ENCODE results near the gene COL5A3. TPM values are rescaled to one million over a fixed set of nuclear protein-coding genes. Genes with fewer than 3 reads are reported as not detected.

Gene COL5A3
- polyA plus RNA-seq, 1 of the 3 experiments (the other 2 are of a cell fraction): under 0.01 TPM

DNA sequence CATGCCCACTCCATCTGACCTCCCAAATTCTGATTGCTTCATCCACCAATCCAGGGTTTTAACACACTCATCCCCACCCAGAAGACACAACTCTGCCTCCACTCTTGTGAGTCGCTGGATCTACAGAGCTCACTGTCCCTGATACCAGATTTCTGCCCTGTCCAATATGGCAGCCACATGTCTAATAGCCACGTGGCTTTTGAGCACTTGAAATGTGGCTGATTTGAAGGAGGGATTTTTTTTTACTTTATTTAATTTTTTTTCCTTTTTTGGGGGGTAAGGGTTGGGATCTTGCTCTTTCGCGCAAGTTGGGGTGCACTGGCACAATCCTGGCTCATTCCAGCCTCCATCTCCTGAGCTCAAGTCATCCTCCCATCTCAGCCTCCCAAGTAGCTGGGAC lies 49.2 kb downstream of the COL5A3 start:
- Histone ChIP-seq H2AFZ (ENCODE audit: low read depth) (no peak overlapping the region), H3K79me2 (ENCODE audit: insufficient read depth) (no peaks in the 10 kb centered on the region), H4K20me1 (ENCODE audit: insufficient read depth) (no peaks in the 10 kb centered on the region), H3K27ac (ENCODE audit: low read depth in 2 of 2, low read length in 1 of 2) (no peak overlapping the region), H3K9ac (no peak overlapping the region), H3K27me3 (ENCODE audit: insufficient read depth) (peaks cover 50% of the 10 kb centered on the region; the same call in 1 of the 2 replicates), H3K4me3 (ENCODE audit: low read depth in 2 of 2, low read length in 1 of 2) (no peak overlapping the region), H3K36me3 (replicated peaks in 1 of 2; ENCODE audit: control insufficient read depth in 1 of 2, insufficient read depth in 2 of 2, low read length in 1 of 2) (no peaks in the 10 kb centered on the region), H3F3A (replicated peaks; ENCODE audit: insufficient read depth) (peaks cover 4% of the 10 kb centered on the region), H3K9me2 (no peaks in the 10 kb centered on the region), H3K4me1 (ENCODE audit: control insufficient read depth in 1 of 2, insufficient read depth in 2 of 2, low read depth in 1 of 2, low read length in 1 of 2) (no peaks in the 10 kb centered on the region), H3K4me2 (no peak overlapping the region), H3K9me3 (no peaks in the 10 kb centered on the region)
- no peak for TF ChIP-seq TEAD4 (IDR thresholded peaks at IDR 0.05; ENCODE audit: borderline replicate concordance, insufficient read depth)
- no peak for TF ChIP-seq FOSL2 (IDR thresholded peaks at IDR 0.05; ENCODE audit: borderline replicate concordance, low read depth)
- no peak for TF ChIP-seq CHD2 (IDR thresholded peaks at IDR 0.05; ENCODE audit: low read length, partially characterized antibody)
- TF ChIP-seq RFX5 (IDR thresholded peaks at IDR 0.05; ENCODE audit: low read length): no peak
- WGBS (ENCODE audit: low lambda C conversion rate): 48% methylated on average over 4 of the region's 4 CpGs
- DNase-seq: no peak
- POLR2A ChIA-PET: no interaction called here
- CTCF ChIA-PET: interaction anchor here (1.0 to 2.4 kb wide), 2 partner anchors 39 to 67 kb away, joined by 6 to 9 read pairs; no protein-coding TSS in a partner anchor

GRCh38 chr19:9958379-9958821 lies 51.9 kb downstream of the COL5A3 start:
- Histone ChIP-seq H3K9ac (no peak overlapping the region), H2AFZ (ENCODE audit: low read depth) (no peak overlapping the region), H3K4me2 (no peak overlapping the region), H3K79me2 (ENCODE audit: insufficient read depth) (no peaks in the 10 kb centered on the region), H3K27ac (ENCODE audit: low read depth in 2 of 2, low read length in 1 of 2) (no peak overlapping the region), H3K4me1 (ENCODE audit: control insufficient read depth in 1 of 2, insufficient read depth in 2 of 2, low read depth in 1 of 2, low read length in 1 of 2) (no peaks in the 10 kb centered on the region), H3F3A (replicated peaks; ENCODE audit: insufficient read depth) (peaks cover 4% of the 10 kb centered on the region), H4K20me1 (ENCODE audit: insufficient read depth) (no peaks in the 10 kb centered on the region), H3K27me3 (ENCODE audit: insufficient read depth) (peaks cover 33% of the 10 kb centered on the region; the same call in 1 of the 2 replicates), H3K4me3 (ENCODE audit: low read depth in 2 of 2, low read length in 1 of 2) (no peak overlapping the region), H3K9me2 (no peaks in the 10 kb centered on the region), H3K9me3 (no peaks in the 10 kb centered on the region), H3K36me3 (replicated peaks in 1 of 2; ENCODE audit: control insufficient read depth in 1 of 2, insufficient read depth in 2 of 2, low read length in 1 of 2) (no peaks in the 10 kb centered on the region)
- TF ChIP-seq MXI1 (IDR thresholded peaks at IDR 0.05; ENCODE audit: low read depth, low read length) (no peak), FOXM1 (IDR thresholded peaks at IDR 0.05; ENCODE audit: low read depth) (no peak), PBX3 (IDR thresholded peaks at IDR 0.05) (no peak), TCF12 (IDR thresholded peaks at IDR 0.05) (0 out of 2 replicates have a peak, but pooled peaks have one; percentile 20), NFIC (IDR thresholded peaks at IDR 0.05; ENCODE audit: borderline replicate concordance) (no peak), RXRA (IDR thresholded peaks at IDR 0.05; ENCODE audit: borderline replicate concordance, low read depth) (no peak)
- ChIA-PET POLR2A (no interaction called here), CTCF (interaction anchor here (0.7 to 4.1 kb wide), 3 partner anchors 19 to 70 kb away, joined by 3 to 16 read pairs (median 3); no protein-coding TSS in a partner anchor)
- DNase-seq: no peak
- 33% methylated on average over 1 of the region's 1 CpG for WGBS (ENCODE audit: low lambda C conversion rate)

DNA sequence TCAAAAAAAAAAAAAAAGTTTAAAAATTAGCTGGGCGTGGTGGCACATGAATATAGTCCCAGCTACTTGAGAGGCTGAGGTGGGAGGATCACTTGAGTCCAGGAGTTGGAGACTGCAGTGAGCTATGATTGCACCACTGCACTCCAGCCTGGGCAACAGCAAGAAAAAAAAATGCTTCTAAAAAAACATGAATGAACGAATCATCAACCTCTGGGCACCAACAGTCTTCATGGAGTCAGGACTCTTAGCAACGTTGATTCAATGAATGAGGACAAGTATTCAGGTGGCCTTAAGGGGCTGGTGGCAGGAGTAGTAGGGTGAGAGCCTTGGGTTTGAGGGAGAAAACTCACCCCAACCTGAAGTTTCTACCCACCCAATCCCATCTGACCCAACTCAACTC lies 53.3 kb downstream of the COL5A3 start:
- WGBS (ENCODE audit: low lambda C conversion rate): 6% methylated on average over 3 of the region's 3 CpGs
- H3K4me1 ChIP-seq (ENCODE audit: control insufficient read depth in 1 of 2, insufficient read depth in 2 of 2, low read depth in 1 of 2, low read length in 1 of 2): no peaks in the 10 kb centered on the region
- ChIA-PET POLR2A (no interaction called here), CTCF (interaction anchor here (1.5 to 4.1 kb wide), 2 partner anchors 43 to 71 kb away, joined by 4 to 16 read pairs; no protein-coding TSS in a partner anchor)
- H3K9ac ChIP-seq: no peak overlapping the region
- no peak for TF ChIP-seq EZH2phosphoT487 (IDR thresholded peaks at IDR 0.05; ENCODE audit: borderline replicate concordance, low read depth)
- no peak for TF ChIP-seq JUND (IDR thresholded peaks at IDR 0.05)
- TF ChIP-seq YY1 (IDR thresholded peaks at IDR 0.05; ENCODE audit: low read depth): no peak
- TF ChIP-seq PBX3 (IDR thresholded peaks at IDR 0.05): no peak
- TF ChIP-seq RCOR1 (IDR thresholded peaks at IDR 0.05; ENCODE audit: low read length): no peak
- TF ChIP-seq FOSL2 (IDR thresholded peaks at IDR 0.05; ENCODE audit: borderline replicate concordance, low read depth): no peak
- TF ChIP-seq, protein P1, sequence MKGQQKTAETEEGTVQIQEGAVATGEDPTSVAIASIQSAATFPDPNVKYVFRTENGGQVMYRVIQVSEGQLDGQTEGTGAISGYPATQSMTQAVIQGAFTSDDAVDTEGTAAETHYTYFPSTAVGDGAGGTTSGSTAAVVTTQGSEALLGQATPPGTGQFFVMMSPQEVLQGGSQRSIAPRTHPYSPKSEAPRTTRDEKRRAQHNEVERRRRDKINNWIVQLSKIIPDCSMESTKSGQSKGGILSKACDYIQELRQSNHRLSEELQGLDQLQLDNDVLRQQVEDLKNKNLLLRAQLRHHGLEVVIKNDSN (IDR thresholded peaks at IDR 0.05; ENCODE audit: borderline replicate concordance, low read depth): no peak
- TF ChIP-seq MEF2A (IDR thresholded peaks at IDR 0.05; ENCODE audit: borderline replicate concordance, low read depth): no peak
- TF ChIP-seq FOXJ3 (CRISPR knock-in tag; IDR thresholded peaks at IDR 0.05): no peak
- TF ChIP-seq RAD21 (IDR thresholded peaks at IDR 0.05; ENCODE audit: low read length): no peak
- H3K4me3 ChIP-seq (ENCODE audit: low read depth in 2 of 2, low read length in 1 of 2): no peak overlapping the region
- H3K27me3 ChIP-seq (ENCODE audit: insufficient read depth): peaks cover 29% of the 10 kb centered on the region; the same call in 1 of the 2 replicates
- no peak overlapping the region for H3K27ac ChIP-seq (ENCODE audit: low read depth in 2 of 2, low read length in 1 of 2)
- no peaks in the 10 kb centered on the region for H3K9me3 ChIP-seq
- H4K20me1 ChIP-seq (ENCODE audit: insufficient read depth): no peaks in the 10 kb centered on the region
- no peak overlapping the region for H3K4me2 ChIP-seq
- H3F3A ChIP-seq (replicated peaks; ENCODE audit: insufficient read depth): peaks cover 4% of the 10 kb centered on the region
- no peaks in the 10 kb centered on the region for H3K36me3 ChIP-seq (replicated peaks in 1 of 2; ENCODE audit: control insufficient read depth in 1 of 2, insufficient read depth in 2 of 2, low read length in 1 of 2)
- no peak overlapping the region for H2AFZ ChIP-seq (ENCODE audit: low read depth)
- no peak for DNase-seq
- no peaks in the 10 kb centered on the region for H3K79me2 ChIP-seq (ENCODE audit: insufficient read depth)
- no peaks in the 10 kb centered on the region for H3K9me2 ChIP-seq

All from SK-N-SH (cell line).